Activated CD4-positive, alpha-beta T cell treated with anti-CD3 and anti-CD28 coated beads for 36 hours (primary cell): ENCODE results near the gene RASGRP1. TPM values are rescaled to one million over a fixed set of nuclear protein-coding genes. Genes with fewer than 3 reads are reported as not detected.

Experiments
- ATAC-seq: fragments of 200-7000 bp; cut with Tn5 transposase; one replicate; pipeline ENCODE4 v1.10.0; 2021; ENCODE audit warnings: mild to moderate bottlenecking, moderate library complexity
- CTCF ChIA-PET: fragments of 350-600 bp; sonication (Branson Sonifier 250); formaldehyde crosslinking; loops from one replicate; lab custom pipeline; 2021; ENCODE audit warnings: antibody characterized with exemption; lab: Charles Lee
- POLR2A ChIA-PET: fragments of 350-600 bp; sonication (Branson Sonifier 250); formaldehyde crosslinking; loops from one replicate; lab custom pipeline; 2021; ENCODE audit warnings: antibody characterized with exemption, inconsistent platforms; lab: Charles Lee
- DNase-seq: peaks from one replicate; pipeline ENCODE4 v3.0.0-alpha.2; 2020
- H3K27ac Mint-ChIP-seq: one replicate; pipeline ENCODE4 v1.8.0; 2021; ENCODE audit warnings: mixed read lengths
- H3K27me3 Mint-ChIP-seq: one replicate; pipeline ENCODE4 v1.8.0; 2021; ENCODE audit warnings: mixed read lengths
- H3K36me3 Mint-ChIP-seq: one replicate; pipeline ENCODE4 v1.8.0; 2021; ENCODE audit warnings: low read depth, mixed read lengths
- H3K4me1 Mint-ChIP-seq: one replicate; pipeline ENCODE4 v1.8.0; 2021; ENCODE audit warnings: mixed read lengths
- H3K4me3 Mint-ChIP-seq: one replicate; pipeline ENCODE4 v1.8.0; 2021; ENCODE audit warnings: mild to moderate bottlenecking, moderate library complexity, mixed read lengths
- H3K9me3 Mint-ChIP-seq: one replicate; pipeline ENCODE4 v1.8.0; 2021; ENCODE audit warnings: low read depth, mixed read lengths
- intact Hi-C, 2 experiments: fragments of 100-400 bp; cut with DNase I in 1 of 2; cut with micrococcal nuclease in 1 of 2; formaldehyde crosslinking; loops; one replicate each; pipeline versions ENCODE4 v1.14.2 to v1.15.1; 2022 to 2024; cut with DNase I, micrococcal nuclease
- total RNA-seq, 2 experiments: library from RNA; stranded (reverse); gene quantifications; one replicate each; pipeline ENCODE4 v1.2.3, GENCODE V29; 2021

RASGRP1 gene
- total RNA-seq, 2 experiments from 2014 or later, result 102 to 120 TPM

DNA sequence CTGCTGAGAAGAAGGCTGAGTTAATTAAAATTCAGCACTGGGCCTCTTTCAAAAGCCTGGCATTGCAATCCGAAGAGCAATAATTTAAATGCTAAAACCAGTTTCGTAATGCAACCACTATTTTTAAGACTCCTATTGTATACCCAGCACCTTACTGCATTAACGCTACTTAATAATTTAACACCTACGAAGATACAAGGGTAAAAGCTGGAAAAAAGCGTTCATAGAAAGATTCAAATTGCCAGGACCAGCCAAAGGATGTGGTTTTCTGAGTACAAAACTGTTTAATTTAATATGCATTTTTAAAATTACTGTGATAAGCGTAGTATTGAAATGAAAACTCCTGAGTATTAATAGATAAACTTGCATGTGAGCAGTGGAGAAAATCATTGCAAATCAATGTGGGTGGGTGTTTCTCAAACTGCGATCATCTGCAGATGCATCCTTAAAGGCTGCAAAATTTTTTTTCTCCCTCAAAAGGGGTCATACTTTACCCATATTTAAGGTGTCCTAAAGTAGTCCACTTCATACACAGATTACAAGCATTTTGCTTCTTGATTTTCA, 12.9 kb upstream of the RASGRP1 start:
- ChIA-PET CTCF (interaction anchor here (0.9 to 1.5 kb wide), 4 partner anchors 10 to 122 kb away, joined by 3 to 6 read pairs (median 3); no protein-coding TSS in a partner anchor), POLR2A (interaction anchor here (1.0 kb wide), 1 partner anchor 14 kb away, joined by 3 read pairs; no protein-coding TSS in a partner anchor)
- DNase-seq (no peak), ATAC-seq (peak; percentile 39)
- intact Hi-C loops, result no loop called here
- Mint-ChIP-seq H3K36me3 (peaks cover 2% of the 10 kb centered on the region), H3K27ac (peak overlapping the region; percentile 79), H3K4me1 (peaks cover 27% of the 10 kb centered on the region), H3K27me3 (no peaks in the 10 kb centered on the region), H3K4me3 (no peak overlapping the region), H3K9me3 (peaks cover 2% of the 10 kb centered on the region)

DNA sequence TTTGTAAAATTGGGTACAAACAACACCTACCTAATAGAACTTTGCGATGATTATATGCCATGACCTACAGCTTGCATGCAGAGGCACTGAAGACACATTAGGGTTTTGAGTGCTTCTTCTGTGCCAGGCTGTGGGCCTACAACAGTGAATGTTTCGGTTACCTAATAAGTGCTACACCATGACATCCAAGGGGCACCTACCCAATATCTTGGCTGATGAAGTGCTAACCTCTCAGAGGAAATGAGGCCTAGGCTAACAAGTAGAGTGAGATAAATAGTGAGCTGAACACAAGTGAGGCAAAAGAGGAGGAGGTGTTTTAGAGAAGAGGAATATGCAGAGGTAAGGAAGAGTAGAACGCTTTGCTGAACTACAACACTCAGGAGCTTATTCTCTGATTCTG, 12.2 kb upstream of the RASGRP1 start:
- Mint-ChIP-seq H3K4me1 (peaks cover 27% of the 10 kb centered on the region), H3K27me3 (no peaks in the 10 kb centered on the region), H3K9me3 (peaks cover under 1% of the 10 kb centered on the region), H3K4me3 (no peak overlapping the region), H3K36me3 (peaks cover 2% of the 10 kb centered on the region), H3K27ac (peak overlapping the region; percentile 79)
- no peak for DNase-seq
- ATAC-seq, result no peak
- ChIA-PET POLR2A (interaction anchor here (1.0 kb wide), 1 partner anchor 13 kb away, joined by 3 read pairs; no protein-coding TSS in a partner anchor), CTCF (interaction anchor here (0.5 to 1.5 kb wide), 6 partner anchors 10 to 123 kb away, joined by 3 to 6 read pairs (median 3); no protein-coding TSS in a partner anchor)
- intact Hi-C loops, result no loop called here

DNA sequence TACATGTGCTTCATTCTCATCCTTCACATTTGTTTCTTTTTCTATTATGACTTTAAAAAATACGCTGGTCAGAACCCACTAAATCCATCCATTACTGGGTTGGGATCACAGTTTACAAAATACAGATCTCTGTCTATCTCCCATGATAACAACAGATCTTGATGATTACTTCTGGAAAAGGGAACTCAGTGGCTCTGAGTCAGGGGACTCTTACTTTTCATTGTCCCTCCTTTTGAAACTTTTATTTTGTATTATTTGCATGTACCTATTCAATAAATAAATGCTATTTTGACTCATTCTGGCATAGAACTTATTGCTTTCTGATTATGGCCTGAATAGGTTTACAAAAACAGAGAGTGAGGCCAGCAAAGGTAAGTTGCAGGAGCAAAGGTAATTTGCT, 11.6 kb upstream of the RASGRP1 start:
- Mint-ChIP-seq H3K4me1 (peaks cover 27% of the 10 kb centered on the region), H3K36me3 (peaks cover 2% of the 10 kb centered on the region), H3K27ac (no peak overlapping the region), H3K9me3 (peaks cover 1% of the 10 kb centered on the region), H3K27me3 (no peaks in the 10 kb centered on the region), H3K4me3 (no peak overlapping the region)
- DNase-seq (no peak), ATAC-seq (no peak)
- intact Hi-C loops, result no loop called here
- ChIA-PET CTCF (interaction anchor here (1.0 to 1.5 kb wide), 4 partner anchors 11 to 123 kb away, joined by 3 to 6 read pairs (median 4); no protein-coding TSS in a partner anchor), POLR2A (no interaction called here)

DNA sequence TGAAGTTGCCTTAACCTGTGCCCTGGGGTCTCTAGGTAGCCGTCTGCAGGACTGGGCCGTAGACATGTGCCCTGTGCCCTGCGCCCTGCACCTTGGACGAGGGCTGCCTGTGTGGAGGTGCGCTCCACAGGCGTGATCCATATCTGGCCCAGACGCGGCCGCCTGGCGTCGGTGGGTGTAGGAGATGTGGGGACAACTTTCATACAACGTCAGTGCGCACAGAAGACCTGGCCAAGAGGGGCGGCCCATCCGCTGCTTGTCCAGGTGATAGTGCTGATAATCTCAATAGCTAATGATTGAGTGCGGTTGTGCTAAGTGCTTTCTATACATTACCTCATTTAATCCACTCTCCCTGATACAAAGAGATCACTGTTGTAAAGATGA, 665 bp upstream of the RASGRP1 start:
- Mint-ChIP-seq H3K4me3 (peak overlapping the region; percentile 93), H3K36me3 (peaks cover 37% of the 10 kb centered on the region), H3K27ac (peak overlapping the region; percentile 86), H3K4me1 (peaks cover 40% of the 10 kb centered on the region), H3K9me3 (no peaks in the 10 kb centered on the region), H3K27me3 (no peaks in the 10 kb centered on the region)
- CTCF ChIA-PET, result interaction anchor here (0.6 to 10.4 kb wide), 7 partner anchors 9 to 123 kb away, joined by 3 to 339 read pairs (median 8); no protein-coding TSS in a partner anchor
- DNase-seq, result no peak
- intact Hi-C loops, result loop anchor here in 1 of 2 experiments (2.0 kb wide), 2 partner anchors 88 to 110 kb away; partner anchors contain the start of gene FAM98B
- no peak for ATAC-seq
- POLR2A ChIA-PET, result interaction anchor here (1.1 to 8.8 kb wide), 4 partner anchors 46 to 121 kb away, joined by 3 to 194 read pairs (median 24); no protein-coding TSS in a partner anchor

DNA sequence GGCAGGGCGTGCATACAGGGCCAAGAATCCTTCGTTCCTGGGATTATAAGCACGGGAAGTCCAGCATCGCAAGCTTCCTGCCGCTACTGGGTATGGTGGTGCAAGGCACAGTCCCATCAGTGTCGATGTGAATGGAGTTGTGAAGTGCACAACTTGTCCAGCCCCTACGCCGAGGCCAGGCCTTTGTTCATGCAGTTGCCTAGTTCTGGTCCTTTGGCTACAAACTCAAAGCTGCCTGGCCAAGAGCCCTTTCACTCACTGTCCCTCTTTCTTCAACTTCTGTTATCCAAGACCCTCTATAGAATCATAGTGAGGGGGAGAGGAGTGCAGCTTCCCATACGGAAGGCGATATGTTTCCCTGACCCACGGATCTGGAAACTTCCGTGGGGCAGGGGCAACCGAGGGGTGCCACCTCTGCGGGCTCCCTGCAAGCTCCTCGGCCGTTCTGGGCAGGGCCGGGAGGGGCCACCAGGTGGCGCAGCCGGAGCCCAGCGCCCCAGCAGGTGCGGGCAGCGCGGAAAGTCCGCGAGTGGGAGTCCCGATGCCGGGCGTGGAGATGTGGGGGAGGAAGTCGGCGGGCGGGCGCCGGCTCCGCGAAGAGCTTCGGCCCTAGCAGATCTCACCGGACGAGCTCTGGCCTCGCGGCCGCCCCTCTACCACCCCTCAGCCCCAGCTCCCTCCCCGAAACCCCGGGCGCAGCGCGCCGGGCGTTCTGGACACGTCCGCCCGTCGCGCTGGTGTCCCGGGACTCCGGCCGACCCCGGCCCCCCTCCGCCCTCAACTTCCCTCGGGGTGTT, 693 bp downstream of the RASGRP1 start:
- ATAC-seq, result peak; percentile 55
- Mint-ChIP-seq H3K27ac (peak overlapping the region; percentile 98), H3K4me3 (peak overlapping the region; percentile 93), H3K9me3 (no peaks in the 10 kb centered on the region), H3K36me3 (peaks cover 51% of the 10 kb centered on the region), H3K4me1 (peaks cover 54% of the 10 kb centered on the region), H3K27me3 (no peaks in the 10 kb centered on the region)
- POLR2A ChIA-PET, result interaction anchor here (0.6 to 8.8 kb wide), 27 partner anchors 11 to 135 kb away, joined by 3 to 194 read pairs (median 4); partner anchors contain the start of gene FAM98B
- intact Hi-C loops, result loop anchor here (1.0 to 5.0 kb wide), 10 partner anchors 25 to 312 kb away; partner anchors contain the start of genes FAM98B (in 1 of the 2) and SPRED1 (in 1 of the 2)
- DNase-seq, result peak; percentile 93
- CTCF ChIA-PET, result interaction anchor here (0.6 to 10.4 kb wide), 46 partner anchors 9 to 141 kb away, joined by 3 to 339 read pairs (median 5); partner anchors contain the start of gene FAM98B

DNA sequence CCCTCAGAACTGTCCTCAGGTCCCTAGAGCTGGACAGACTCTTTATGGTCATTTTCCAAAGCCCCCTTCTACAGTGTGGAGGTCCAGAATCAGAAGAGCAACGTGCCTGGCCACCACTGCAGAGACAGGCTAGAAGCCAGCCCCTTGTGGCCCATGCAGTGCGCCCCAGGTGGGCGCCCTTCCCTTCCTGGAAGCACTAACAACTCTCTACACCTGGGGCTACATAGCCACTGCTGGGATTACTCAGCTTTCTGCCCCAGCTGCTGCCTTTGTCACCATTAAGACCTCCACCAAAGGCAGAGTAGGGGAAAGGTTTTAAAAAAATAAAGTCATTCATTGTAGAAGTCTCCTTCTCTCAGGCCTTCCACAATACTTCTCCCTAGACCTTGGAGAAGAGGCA, 2.3 kb downstream of the RASGRP1 start:
- CTCF ChIA-PET, result interaction anchor here (0.6 to 10.4 kb wide), 8 partner anchors 13 to 126 kb away, joined by 3 to 339 read pairs (median 22); no protein-coding TSS in a partner anchor
- intact Hi-C loops, result loop anchor here in 1 of 2 experiments (2.0 to 5.0 kb wide), 2 partner anchors 99 to 310 kb away; partner anchors contain the start of gene SPRED1
- no peak for ATAC-seq

DNA sequence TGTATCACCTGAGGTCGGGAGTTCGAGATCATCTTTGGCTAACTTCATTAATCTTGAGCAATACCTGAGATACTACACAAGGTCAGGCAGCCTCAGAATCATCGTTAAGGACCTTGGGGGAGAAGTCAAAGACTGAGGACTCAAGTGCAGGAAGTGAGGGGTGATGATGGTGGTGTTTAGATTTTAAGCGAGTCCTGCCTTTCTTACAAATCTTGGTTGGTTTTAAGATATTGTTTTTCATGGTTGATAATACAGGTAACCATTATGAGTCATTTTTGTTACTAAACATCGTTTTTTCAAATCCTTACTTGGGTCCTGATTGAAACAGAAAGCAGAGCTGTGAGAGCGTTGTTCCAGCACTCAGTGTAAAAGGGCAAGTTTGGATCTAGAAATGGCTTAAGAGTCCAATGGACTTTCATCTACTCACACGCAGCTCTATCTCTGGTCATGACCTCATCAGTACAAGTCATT, 4.1 kb downstream of the RASGRP1 start:
- ChIA-PET CTCF (interaction anchor here (0.7 to 10.4 kb wide), 13 partner anchors 8 to 139 kb away, joined by 3 to 339 read pairs (median 7); no protein-coding TSS in a partner anchor), POLR2A (interaction anchor here (0.5 to 8.8 kb wide), 15 partner anchors 18 to 138 kb away, joined by 3 to 194 read pairs (median 4); no protein-coding TSS in a partner anchor)
- DNase-seq (peak; percentile 66), ATAC-seq (peak; percentile 40)
- Mint-ChIP-seq H3K4me3 (peak overlapping the region; percentile 93), H3K4me1 (peaks cover 74% of the 10 kb centered on the region), H3K27me3 (no peaks in the 10 kb centered on the region), H3K9me3 (no peaks in the 10 kb centered on the region), H3K27ac (peak overlapping the region; percentile 98), H3K36me3 (peaks cover 76% of the 10 kb centered on the region)
- intact Hi-C loops, result loop anchor here (1.0 to 5.0 kb wide), 7 partner anchors 22 to 308 kb away; partner anchors contain the start of gene SPRED1 (in 1 of the 2)

More for the DNA sequence above, 2.3 kb downstream of the RASGRP1 start:
- H3K4me3 Mint-ChIP-seq, result peak overlapping the region; percentile 93
- no peaks in the 10 kb centered on the region for H3K27me3 Mint-ChIP-seq
- peak; percentile 50 for DNase-seq
- POLR2A ChIA-PET, result interaction anchor here (1.1 to 8.8 kb wide), 4 partner anchors 49 to 126 kb away, joined by 6 to 194 read pairs (median 25); no protein-coding TSS in a partner anchor
- H3K9me3 Mint-ChIP-seq, result no peaks in the 10 kb centered on the region
- peak overlapping the region; percentile 98 for H3K27ac Mint-ChIP-seq
- H3K4me1 Mint-ChIP-seq, result peaks cover 70% of the 10 kb centered on the region
- peaks cover 64% of the 10 kb centered on the region for H3K36me3 Mint-ChIP-seq

DNA sequence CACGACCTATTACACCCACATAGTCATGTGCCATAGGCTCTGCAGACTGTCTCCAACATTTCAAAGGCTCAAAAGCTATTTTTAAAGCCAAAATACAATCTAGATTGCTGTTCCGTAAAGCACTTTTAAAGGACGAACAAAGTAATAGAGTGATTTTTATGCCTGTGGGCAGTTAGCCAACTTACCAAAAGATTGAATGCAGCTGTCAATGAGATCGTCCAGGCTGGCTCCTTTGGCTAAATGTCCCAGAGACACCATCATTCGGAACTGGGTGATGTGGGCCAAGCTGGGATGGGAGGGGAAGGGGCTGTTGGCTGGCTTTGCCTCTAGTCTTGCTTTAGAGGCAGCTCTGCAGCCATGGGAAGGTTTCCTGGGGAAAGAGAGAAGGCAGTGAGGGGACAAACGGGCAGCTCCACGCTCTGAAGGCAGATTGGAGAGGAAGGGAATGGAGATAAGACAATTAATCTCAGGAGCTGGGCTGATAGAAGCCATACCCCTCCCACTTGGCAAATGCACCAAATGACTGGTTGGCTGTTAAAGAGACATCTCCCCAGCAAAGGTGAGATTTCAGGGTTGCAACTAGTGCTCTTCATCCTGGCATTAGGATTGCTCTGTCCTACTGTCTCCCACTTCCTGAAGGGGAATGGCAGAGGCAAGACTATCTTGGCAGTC, 4.8 kb downstream of the RASGRP1 start:
- H3K4me1 Mint-ChIP-seq, result peaks cover 76% of the 10 kb centered on the region
- intact Hi-C loops, result loop anchor here (1.0 to 10.0 kb wide), 9 partner anchors 21 to 1225 kb away; partner anchors contain the start of genes FSIP1 (in 1 of the 2) and SPRED1 (in 1 of the 2)
- POLR2A ChIA-PET, result interaction anchor here (0.5 to 8.8 kb wide), 8 partner anchors 17 to 139 kb away, joined by 3 to 194 read pairs (median 6); no protein-coding TSS in a partner anchor
- peak overlapping the region; percentile 98 for H3K27ac Mint-ChIP-seq
- ATAC-seq, result no peak
- peaks cover 83% of the 10 kb centered on the region for H3K36me3 Mint-ChIP-seq
- CTCF ChIA-PET, result interaction anchor here (0.7 to 10.4 kb wide), 11 partner anchors 8 to 140 kb away, joined by 3 to 339 read pairs (median 7); no protein-coding TSS in a partner anchor
- peak overlapping the region; percentile 93 for H3K4me3 Mint-ChIP-seq
- no peaks in the 10 kb centered on the region for H3K27me3 Mint-ChIP-seq
- peak; percentile 30 for DNase-seq
- no peaks in the 10 kb centered on the region for H3K9me3 Mint-ChIP-seq

DNA sequence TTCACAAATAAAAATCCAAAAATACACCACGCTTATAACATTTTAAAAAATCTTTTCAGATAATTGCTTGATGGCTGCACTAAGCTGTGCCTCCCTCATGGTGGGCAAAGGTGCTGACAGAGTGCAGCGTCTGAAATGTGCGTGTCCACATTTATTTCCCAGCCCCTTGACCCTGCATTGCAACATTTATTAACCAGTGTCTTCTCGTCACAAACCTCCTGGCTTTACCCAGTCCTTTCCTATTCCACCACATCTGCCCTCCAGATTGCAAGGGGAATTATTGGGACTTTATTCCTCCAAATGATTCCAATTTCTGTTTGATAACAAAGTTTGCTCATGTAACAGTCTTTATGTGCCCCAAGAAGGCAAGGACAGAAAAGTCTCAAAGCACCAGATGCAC, 5.5 kb downstream of the RASGRP1 start:
- DNase-seq, result no peak
- ChIA-PET POLR2A (interaction anchor here (0.6 to 8.8 kb wide), 4 partner anchors 52 to 124 kb away, joined by 3 to 194 read pairs (median 5); no protein-coding TSS in a partner anchor), CTCF (interaction anchor here (0.7 to 10.4 kb wide), 6 partner anchors 14 to 140 kb away, joined by 3 to 339 read pairs (median 12); no protein-coding TSS in a partner anchor)
- H3K9me3 Mint-ChIP-seq, result no peaks in the 10 kb centered on the region
- no peaks in the 10 kb centered on the region for H3K27me3 Mint-ChIP-seq
- peaks cover 89% of the 10 kb centered on the region for H3K36me3 Mint-ChIP-seq
- H3K4me1 Mint-ChIP-seq, result peaks cover 82% of the 10 kb centered on the region
- ATAC-seq, result no peak
- peak overlapping the region; percentile 98 for H3K27ac Mint-ChIP-seq
- peak overlapping the region; percentile 93 for H3K4me3 Mint-ChIP-seq
- intact Hi-C loops, result loop anchor here (5.0 to 10.0 kb wide), 2 partner anchors 37 to 1226 kb away; partner anchors contain the start of gene FSIP1 (in 1 of the 2)
